ENCODE results near the gene ANKRD11.

The ANKRD11 gene

DNA sequence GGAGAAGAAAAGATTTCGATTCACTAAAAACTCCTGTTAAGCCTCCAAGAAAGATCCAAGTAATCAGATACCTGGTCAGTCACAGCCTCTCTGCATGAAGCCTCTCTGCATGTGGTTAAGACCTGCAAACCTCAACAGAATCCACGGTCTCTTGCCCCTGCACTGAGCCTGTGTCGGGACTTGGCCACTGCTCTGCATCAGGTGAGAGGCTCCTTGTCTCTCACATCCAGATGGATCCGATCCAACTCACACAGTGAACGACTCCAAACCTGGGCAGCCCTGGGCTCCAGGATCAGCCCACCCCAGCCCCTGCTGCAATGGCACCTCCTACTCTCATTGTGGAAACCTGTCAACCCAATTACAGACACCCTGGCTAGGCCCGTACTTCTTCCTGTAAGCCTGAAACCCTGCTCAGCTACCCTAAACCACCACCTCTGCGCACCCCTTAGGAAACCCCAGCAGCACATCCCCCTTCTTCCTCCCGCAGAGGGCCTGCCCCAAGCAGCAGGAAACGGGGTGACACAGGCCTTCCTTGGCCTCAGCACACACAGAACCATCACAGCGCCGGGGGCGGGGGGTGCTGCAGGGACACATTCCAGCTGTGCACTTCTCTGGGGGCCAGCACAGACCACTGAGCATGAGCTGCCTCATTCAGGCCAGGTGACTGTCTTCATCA, 129.5 kb downstream of the ANKRD11 start:
- DNase-seq, result no peak

DNA sequence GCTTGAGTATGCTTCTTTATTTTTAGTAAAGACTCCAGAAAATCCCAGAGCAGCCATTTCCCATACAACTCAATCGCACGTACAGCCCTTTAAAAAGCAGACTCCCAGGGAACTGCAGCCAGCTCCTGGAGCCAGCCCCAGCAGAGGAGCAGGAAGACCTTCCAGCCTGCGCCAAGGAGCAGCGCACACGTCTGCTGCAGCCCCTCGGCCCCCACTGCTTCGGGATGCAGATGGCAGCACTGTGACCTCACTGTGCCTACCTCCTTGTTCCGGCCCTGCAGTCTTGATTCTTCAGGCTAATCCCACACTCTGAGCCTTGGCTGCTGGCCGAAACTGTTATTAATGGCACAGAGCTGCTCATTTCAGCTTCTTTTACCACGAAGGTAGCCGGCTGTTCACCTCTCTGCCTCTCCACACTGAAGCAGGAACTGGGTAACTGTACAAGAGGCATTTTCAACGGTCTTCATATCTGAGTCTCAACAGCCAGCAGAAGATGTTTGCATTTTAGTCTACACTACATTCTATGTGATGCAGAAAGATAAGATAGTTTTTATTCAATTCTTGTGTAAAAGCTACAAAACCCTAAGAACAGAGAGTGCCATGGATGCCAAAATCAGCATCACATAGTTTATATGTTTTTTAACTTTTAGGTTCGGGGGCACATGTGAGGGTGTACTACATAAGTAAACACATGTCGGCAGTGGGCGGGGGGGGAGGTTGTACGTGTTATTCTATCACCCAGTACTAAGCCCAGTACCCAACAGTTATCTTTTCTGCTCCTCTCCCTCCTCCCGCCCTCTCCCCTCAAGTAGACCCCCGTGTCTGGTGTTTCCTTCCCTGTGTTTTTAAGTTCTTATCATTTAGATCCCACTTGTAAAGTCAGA, 130.9 kb downstream of the ANKRD11 start:
- no peak for DNase-seq

DNA sequence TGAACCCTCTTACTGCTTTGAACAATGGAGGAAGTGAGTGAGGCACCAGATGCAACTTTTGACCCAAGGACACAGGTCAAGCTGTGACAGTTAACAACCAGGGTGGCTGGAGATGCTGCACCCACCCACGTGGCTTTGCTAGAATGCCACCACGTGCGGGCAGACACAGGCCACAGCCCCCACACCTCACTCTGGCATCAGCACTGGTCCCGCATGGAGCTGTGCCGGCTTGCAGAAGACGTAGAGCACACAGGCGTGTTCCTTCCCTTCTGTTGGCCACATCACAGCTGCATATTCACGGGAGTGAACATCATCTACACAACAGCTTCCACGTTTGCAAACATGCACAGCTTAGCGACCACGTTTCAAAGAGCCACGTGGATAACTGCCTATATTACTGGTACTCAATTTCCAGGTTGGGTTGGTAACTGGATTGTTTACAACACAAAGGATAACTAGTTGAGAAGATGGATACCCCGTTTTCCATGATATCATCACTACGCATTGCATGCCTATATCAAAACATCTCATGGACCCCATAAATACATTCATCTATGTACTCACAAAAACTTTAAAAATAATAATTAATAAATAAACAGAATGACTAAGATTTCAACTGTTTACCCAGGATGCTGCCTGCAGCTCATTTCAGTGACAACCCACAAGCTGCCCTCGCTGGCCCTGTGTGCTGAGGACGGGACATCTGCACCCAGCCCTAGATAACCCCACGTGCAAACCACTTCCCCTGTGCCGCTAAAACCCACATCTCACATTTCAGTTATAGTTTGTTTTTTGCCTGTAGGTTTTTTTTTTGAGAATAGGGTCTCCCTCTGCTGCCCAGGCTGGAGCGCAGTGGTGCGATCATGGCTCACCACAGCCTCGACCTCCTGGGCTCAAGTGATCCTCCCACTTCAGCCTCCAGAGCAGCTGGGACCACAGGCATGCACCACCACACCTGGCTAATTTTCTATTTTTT, 132.0 kb downstream of the ANKRD11 start:
- no peak for DNase-seq

DNA sequence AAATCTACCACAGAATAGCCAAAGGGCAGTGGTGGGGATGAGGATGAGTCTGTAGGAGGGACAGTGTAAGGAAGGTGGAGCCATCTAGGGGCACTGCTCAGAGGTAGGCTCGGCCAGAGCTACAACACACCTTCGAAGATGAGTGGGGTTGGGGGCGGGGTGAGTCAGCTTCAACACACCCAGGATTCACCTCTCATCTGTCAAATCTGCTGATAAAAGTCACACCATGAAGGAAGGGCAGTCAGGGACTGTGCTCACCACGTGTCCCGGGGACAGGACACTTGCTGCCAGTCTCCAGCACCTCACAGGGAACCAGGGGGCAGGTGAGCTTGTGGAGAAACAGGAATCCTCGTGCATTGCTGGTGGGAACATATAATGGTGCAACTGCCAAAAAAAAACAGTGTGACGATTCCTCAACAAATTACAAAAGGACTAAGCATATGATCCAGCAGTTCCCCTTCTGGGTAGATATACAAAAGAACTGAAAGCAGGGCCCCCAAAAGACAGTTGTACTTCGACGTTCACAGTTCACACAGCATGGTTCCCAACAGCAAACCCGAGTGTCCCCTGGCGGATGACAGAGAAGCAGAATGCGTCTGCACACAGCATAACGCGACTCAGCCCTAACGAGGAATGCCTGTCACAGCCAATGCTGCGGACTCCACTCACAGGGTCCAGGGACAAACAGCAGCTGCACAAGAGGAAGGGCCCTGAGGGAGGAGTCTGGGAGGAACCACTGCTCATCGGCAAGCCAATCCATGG, 133.1 kb downstream of the ANKRD11 start:
- DNase-seq, result no peak

DNA sequence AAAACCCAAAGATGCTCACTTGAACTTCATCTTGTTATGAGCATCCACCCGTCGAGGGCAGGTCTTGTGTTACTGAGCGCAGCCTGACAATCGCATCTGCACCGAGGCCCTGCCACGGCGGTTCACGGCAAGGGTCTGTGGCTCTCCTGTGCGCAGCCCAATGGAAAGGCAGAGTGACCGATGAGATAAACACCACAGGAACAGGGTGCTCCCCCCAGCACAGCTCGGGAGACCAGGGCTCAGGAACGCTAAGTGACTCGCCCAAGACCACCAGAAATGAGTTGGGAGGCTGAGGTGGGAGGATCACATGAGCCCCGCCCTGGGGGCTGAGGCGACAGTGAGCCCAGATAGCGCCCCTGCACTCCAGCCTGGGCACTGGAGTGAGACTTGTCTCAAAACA, 134.7 kb downstream of the ANKRD11 start:
- DNase-seq, result no peak

DNA sequence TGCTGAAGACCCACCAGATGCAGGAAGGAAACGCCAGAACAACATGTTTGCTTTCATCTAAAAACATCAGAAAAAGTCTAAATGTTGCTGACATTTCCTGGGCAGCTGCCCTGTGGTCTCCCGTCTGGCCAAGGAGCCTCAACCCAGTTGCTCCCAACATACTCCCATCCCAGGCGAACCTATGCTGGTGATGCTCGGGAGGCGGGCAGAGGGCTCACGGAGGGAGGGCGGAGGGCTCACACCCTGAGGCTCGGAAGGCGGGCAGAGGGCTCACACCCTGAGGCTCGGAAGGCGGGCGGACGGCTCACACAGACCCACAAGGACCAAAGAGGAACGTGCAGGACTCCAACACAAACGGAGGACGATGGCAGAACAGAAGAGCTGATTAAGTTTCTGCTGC, 135.4 kb downstream of the ANKRD11 start:
- DNase-seq, result no peak

DNA sequence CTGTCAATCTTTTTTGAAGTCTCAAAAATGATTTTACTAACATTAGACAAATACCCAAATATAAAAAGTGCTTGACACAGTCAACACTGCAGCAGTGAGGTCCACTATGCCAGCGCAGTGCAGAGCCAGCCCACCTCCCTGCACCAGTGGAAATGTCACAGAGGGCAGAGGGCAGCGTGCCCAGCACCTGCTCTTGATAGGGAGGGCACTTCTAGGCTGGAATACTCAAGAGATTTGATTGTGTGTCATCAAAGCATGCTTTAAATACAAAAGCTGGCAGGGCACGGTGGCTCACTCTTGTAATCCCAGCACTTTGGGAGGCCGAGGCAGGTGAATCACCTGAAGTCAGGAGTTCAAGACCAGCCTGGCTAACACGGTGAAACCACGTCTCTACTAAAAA, 136.0 kb downstream of the ANKRD11 start:
- no peak for DNase-seq

DNA sequence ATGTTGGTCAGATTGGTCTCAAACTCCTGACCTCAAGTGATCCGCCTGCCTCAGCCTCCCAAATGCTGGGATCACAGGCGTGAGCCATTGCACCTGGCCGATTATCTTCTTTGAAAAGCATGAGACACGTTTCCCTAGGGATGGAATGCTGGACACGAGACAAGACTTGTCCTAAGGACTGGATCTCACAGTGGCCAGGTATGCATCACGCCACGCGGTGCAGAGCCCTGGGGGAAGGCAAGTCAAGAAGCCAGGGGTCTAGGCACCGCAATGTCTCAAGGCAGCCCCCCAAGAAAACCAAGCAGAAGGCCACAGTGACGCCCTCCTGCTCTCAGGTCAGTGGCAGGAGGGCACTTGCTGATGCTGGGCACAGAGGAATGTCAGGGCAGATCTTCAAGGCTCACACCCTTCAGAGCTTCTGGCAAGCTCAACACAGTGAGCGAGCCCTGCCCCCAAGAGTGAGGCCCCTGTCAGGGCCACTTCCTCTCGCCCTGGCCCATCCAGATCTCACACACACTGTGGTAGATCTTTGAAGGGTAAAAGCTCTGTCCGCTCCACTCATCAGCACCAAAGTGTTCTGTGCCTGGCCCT, 138.2 kb downstream of the ANKRD11 start:
- no peak for DNase-seq

DNA sequence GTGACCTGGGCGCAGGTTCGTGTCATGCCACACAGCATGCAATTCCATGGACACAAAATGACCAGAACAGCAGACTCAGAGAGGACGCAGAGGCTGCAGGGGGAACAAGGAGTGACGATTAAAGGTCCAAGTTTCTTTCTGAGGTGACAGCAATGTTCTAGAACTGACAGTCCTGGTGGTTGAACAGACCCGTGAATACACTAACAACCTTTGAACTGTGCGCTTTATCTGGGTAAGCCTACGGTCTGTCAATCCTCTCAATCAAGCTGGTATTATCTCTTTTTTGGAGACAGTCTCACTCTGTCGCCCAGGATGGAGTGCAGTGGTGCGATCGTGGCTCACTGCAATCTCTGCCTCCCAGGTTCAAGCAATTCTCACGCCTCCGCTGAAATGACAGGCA, 138.7 kb downstream of the ANKRD11 start:
- DNase-seq, result no peak

DNA sequence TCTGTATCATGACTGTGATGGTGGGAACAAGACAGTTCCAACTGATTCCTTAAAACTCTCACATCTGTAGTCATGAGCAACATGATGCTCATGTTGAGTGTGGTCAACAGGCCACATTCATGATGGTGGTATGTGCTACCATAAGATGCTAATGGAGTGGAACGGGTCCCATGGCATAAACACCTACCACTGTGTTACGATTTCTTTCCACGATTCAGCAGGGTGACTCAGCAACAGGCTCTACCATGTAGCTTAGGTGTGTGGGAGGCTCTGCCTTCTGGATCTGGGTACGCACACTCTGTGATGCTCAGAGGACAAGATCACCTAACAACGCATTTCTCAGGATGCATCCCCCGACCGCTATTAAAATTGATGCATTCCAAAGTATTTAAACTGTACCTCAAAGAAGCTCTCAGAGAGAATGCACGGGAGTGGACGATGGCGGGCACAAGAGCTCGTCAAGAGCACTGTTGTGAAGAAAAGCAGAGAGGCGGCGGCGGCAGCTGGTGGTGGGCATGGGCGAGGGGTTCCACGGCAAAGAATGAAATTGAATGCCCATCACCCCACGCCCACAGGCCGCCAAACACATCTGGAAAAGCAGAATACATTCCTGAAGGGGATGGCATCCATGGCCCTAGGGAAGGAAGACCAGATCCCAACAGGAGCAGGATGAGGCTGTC, 139.5 kb downstream of the ANKRD11 start:
- no peak for DNase-seq

DNA sequence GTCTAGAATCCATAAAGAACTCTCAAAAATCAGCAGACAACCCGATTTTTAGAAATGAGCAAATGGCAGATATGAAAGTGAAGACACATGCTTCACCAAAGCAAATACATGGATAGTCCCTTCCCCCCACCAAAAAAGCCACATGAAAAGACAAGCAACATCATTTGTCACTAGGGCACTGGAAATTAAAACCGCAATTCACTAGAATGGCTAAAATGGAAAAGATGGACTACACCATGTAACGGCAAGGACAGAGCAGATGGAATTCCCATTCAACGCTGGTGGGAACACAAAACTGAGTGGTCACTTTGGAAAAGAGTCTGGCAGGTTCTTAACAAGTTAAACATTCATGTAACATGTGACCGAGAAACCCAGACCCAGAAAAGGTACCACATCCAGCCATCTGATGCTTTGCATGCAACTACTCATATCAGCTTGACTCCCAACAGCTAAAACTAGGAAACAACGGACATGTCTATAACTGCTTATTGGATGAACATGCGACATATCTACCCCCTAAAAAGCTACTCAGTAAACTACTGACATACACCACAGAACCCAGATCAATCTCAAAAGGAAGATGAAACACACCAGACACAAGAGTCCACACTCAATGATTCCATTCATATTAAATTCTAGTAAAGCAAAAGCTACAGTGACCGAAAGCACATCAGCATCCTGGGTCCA, 140.3 kb downstream of the ANKRD11 start:
- DNase-seq, result no peak

DNA sequence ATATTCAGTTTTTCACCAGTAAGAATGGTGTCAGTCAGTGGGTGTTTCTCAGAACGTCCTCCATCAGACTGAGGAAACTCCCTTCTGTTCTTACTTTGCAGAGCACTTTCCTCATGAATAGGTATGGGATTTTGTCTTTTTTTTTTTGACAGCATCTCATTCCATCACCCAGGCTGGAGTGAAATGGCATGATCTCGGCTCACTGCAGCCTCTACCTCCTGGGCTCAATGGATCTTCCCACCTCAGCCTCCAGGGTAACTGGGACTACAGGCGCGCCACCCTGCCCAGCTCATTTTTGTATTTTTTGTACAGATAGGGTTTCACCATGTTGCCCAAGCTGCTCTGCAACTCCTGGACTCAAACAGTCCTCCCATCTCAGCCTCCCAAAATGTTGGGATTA, 142.6 kb downstream of the ANKRD11 start:
- no peak for DNase-seq

DNA sequence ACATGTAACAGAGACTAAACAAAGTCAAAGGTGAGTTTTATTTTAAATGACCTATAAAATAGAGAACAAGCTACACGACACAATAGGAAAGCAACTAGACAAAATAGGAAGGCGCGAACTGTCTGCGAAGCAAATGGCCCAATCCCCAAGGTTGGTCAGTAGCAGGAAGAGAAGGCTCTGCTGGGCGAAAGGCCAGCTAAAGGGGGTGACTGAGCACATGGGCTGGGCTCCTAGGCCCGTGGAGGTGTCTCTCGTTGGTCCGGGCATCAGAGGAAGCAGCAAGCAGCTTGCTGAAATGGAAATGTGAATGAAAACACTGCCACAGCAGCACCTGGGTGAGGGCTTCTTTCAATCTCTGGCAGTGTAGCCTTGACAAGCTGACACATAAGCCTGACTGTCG, 143.5 kb downstream of the ANKRD11 start:
- no peak for DNase-seq

DNA sequence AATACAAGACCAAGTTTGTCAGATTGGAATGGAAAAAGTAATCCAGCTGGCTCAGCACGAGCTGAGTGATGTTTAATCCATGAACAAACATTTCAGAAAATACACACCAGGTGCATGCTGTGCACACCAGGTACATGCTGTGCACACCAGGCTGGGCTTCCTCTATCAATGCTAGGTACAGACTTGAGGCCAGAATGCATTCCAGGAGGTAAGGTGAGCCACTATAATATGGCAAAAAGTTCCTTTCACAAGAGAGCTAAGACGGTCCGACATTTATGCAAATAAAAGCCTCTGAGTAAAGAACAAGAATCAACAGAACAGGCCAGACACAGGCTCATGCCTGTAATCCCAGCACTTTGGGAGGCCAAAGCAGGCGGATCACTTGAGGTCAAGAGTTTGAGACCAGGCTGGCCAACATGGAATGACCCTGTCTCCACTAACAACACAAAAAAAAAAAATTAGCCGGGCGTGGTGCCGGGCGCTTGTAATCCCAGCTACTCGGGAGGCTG, 144.7 kb downstream of the ANKRD11 start:
- DNase-seq, result no peak

DNA sequence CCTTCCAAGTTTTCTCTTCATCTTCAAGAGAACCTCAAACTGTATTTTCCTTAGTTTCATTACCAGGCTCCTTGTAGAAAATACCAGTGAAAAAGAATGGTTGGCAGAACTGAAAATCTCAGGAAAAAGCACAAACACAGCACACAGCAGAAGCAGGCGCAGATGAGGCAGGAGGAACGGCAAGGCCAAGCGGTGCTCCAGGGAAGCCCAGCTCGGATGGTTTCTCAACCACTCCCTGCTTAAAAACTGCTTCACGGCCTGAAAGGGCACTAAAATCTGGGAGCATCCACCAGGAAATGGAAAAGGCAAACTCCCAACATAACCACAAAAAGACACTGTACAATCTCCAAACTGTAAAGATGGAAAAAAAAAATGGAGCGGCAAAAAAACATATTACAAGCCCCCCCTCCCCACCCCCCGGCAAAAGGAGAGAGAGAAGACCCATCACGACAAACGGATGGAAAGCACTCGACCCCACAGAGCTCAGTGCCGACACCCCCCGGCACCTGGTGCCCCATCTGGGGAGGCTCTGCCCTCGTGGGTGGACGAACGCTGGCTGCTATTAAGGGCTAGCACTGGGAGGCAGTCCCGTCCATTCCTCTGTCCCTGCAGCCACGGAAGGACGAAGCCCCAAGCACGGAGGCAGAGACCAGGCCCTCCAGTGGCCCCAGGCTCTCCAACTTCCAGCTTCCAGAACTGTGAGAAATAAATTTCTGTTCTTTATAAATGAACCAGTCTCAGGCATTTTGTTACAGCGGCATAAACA, 145.3 kb downstream of the ANKRD11 start:
- no peak for DNase-seq

DNA sequence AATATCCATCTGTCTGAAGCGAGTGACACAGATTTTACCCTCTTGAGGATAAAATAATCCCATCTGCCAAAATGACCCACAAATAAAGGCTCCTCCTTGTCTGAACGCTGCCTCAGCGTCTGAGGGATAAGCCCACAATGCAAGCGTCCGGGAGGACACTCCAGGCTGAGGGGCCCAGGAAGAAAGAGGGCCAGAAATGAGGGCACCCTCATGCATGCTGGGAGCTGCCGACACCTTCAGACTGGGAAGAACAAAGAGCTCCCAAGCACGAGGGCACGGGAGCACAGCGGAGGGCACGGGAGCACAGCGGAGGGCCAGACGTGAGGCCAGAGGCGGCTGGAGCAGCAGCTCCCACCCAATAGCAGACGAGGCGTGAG, 145.9 kb downstream of the ANKRD11 start:
- no peak for DNase-seq

DNA sequence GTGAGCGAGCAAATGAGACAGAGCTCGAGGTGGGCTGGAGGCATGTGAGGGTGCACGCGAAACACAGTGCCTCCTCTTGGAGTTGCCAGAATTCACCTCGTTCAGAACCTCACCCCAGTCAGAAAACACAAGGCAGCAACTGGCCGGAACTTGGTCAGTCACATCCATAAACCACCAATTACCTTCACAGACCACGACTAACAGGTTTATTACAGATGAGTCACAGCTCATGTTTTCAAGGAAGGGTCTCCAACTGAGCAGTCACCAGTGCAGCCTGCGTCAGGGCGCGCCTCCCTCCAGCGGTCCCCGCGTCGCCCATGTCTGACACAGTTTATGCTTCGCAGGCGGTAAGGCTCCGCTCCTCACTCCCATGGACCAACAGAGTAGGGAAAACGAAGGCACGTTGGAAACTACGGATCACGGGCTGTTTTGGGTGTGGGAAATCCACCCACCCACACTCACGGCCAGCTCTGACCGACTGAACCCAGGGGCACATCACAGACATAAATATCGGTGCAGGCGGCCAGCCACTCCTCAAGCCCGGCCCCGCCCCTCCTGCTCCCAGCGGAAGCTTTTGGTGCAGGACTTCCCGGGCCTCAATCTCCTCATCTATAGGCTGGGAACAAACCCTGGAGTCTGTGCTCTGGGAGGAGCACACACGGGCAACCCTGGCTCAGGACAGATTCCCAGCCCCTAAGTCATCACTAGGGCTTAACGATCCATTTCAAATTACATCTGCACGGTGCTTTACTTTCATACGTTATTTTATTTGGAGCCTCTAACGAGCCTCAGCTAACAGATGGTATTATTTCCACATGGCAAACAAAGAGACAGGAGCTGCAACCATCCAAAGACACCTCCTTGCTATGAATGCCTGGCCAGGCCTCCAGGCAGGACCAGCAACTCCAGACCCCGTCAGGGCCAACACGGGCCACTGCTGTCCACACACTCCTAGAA, 146.6 kb downstream of the ANKRD11 start:
- no peak for DNase-seq
